DMS 273 (cell line): ENCODE results near the gene CCDC97.
"Not testable (repeated sequence)": the region's sequence is repeated elsewhere in the genome, so short reads cannot be mapped to it uniquely, and the experiment has no call there.

ENCODE experiments used
- DNase-seq: peaks from one replicate; lab custom pipeline; 2025; ENCODE audit not compliant: unreplicated experiment; lab: John Stamatoyannopoulos, UW

Gene CCDC97

DNA sequence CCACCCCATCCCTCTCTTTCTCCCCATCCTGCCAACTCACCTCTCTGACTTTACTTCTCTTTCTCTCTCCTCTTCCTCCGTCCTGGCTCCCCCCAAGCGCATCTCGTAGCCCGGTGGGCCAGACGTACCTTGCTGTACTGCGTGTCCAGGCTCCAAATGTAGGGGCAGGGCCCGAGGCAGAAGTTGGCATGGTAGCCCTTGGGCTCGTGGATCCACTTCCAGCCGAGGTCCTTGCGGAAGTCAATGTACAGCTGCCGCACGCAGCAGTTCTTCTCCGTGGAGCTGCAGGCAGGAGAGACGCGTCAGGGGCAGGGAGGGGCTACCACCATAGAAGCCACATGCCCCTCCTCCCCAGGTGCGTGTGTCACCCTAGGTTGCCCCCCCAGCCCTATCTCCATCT lies 22.0 kb downstream of the CCDC97 start:
- no peak for DNase-seq

DNA sequence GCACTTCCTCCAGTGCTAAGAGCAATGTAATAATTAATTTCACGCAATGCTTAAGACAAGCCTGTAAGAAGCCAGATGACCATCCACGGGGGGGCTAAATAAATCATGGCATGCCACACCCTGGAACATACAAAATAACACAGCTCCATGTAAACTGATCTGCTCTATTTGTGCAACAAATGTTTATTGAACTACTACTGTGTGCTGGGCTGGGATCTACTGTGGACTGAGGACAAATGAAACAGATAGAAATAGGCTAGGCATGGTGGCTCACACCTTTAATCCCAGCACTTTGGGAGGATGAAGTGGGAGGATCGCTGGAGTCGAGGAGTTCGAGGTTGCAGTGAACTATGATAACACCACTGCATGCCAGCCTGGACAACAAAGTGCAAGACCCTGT lies 22.5 kb downstream of the CCDC97 start:
- no peak for DNase-seq

DNA sequence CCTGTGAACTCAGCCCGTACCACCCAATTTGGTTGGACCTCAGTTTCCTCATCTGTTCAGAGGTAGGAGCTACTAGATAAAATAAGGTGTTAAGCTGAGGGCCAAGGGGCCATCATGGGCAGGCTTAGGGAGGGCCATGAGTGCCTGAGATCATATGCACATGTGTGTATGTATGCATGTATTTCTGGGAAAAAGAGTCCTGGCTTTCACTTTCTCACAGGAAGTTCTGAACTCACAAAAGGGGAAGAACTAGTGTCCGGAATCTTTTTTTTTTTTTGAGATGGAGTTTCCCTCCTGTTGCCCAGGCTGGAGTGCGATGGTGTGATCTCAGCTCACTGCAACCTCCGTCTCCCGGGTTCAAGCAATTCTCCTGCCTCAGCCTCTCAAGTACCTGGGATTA lies 24.8 kb downstream of the CCDC97 start:
- no peak for DNase-seq

DNA sequence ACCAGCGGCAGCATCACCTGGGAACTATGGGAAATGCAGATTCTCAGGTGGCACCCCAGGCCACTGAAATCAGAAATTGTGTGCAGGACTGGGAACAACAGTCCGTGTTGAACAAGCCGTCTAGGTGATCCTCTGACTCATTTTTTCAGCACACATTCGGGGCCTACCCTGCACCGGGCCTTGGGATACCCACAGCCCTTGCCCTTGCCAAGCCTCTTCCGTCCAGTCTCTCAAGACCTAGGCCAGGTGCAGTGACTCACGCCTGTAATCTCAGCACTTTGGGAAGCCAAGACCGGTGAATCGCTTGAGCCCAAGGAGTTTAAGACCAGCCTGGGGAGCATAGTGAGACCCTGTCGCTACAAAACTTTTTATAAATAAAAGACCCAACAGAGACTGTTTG lies 25.5 kb downstream of the CCDC97 start:
- DNase-seq: no peak

DNA sequence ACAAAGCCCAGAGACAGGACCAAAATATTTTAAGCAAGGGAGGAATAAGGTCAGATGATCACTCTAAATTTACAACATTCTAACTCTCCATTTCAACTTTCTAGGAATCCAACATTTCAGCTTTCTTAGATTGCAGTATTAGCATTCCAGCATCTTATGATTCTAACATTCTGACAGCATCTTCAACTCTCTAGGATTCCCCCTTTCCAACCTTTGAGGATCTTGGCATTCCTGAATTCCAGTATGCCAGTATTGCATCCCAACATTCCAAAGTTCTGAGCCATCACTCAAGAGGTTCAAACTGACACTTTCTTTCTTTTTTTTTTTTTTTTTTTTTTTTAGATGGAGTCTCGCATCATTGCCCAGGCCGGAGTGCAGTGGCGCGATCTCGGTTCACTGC lies 30.0 kb downstream of the CCDC97 start:
- no peak for DNase-seq

DNA sequence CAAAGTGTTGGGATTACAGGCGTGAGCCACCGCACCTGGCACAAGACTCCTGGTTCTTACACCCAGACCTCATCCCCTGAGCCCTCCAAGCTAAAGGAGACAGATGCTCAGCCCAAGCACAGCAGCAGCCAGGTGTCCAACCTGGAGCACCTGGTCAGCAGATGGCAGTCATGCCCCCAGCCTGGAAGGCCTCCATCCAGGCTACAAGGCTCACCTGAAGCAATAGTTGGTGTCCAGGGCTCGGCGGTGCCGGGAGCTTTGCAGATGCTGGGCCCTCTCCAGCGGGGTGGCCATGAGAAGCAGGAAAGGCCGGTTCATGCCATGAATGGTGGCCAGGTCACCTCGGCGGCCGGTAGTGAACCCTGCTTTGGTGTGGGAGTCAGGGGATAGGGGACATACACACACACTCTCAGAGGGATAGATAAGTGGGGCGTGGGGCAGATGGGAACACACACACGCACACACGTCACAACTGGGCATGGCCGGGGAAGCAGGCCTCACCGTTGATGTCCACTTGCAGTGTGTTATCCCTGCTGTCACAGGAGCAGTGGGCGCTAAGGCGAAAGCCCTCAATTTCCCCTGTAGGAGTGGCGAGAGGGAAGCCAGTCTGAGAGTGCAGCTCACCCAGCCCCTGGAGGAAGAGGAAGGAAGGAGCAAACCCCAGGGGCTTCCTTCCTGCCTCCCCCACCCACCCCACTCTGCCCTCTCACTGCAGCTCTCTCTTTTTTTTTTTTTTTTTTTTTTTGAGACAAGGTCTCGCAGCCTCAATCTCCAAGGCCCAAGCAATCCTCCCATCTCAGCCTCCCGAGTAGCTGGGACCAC lies 31.9 kb downstream of the CCDC97 start:
- no peak for DNase-seq

DNA sequence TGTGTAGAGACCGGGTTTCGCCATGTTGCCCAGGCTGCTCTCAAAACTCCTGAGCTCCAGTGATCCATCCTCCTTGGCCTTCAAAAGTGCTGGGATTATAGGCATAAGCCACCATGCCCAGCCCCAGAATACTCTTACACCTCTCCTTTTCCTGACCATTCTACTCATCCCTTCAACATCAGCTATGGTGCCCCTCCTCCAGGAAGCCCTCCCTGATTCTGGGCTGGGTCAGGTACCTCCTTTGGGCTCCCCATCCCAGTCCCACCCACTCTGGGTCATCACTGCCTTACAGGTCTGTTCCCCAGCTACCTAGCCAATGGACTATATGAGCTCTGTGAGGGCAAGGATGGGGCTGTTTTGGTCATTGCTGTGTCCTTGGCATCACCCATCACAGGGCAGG lies 34.2 kb downstream of the CCDC97 start:
- DNase-seq: no peak

DNA sequence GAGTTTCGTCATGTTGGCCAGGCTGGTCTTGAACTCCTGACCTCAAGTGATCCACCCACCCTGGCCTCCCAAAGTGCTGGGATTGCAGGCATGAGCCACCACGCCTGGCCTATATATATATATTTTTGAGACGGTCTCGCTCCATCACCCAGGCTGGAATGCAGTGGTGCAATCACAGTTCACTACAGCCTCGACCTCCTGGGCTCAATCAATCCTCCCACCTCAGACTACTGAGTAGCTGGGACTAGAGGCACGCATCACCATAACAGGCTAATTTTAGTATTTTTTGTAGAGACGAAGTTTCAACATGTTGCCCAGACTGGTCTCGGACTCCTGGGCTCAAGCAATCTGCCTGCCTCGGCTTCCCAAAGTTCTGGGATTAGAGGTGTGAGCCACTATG lies 36.9 kb downstream of the CCDC97 start:
- DNase-seq: not testable (repeated sequence)

DNA sequence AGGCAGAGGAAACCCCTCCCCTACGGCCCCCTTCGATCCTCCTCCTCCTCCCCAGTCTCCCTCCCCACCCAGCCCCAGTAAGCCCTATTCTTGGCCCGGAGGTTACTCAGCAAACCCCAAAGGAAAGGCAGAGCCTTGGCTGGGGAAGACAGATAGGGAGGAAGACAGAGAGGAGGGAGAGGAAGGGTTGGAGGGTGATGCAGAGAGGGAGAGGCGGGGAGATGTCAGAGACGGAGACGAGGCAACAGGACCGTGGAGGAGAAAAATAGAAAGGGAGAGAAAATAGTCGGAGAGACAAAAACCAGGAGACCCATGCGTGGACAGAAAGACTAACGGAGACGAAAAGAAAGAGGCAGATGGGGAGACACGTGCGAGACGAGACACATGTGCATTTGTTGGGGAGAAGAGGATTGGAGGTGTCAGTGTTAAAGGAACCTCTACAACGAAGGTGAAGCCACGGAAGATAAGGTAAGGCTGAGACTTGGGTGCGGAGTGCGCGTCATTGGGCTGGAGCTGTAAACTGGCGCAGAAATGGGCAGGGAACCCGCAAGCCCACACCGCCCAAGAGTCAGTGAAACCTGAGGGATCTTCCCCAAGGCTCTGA lies 40.9 kb downstream of the CCDC97 start:
- DNase-seq: peak; percentile 52

DNA sequence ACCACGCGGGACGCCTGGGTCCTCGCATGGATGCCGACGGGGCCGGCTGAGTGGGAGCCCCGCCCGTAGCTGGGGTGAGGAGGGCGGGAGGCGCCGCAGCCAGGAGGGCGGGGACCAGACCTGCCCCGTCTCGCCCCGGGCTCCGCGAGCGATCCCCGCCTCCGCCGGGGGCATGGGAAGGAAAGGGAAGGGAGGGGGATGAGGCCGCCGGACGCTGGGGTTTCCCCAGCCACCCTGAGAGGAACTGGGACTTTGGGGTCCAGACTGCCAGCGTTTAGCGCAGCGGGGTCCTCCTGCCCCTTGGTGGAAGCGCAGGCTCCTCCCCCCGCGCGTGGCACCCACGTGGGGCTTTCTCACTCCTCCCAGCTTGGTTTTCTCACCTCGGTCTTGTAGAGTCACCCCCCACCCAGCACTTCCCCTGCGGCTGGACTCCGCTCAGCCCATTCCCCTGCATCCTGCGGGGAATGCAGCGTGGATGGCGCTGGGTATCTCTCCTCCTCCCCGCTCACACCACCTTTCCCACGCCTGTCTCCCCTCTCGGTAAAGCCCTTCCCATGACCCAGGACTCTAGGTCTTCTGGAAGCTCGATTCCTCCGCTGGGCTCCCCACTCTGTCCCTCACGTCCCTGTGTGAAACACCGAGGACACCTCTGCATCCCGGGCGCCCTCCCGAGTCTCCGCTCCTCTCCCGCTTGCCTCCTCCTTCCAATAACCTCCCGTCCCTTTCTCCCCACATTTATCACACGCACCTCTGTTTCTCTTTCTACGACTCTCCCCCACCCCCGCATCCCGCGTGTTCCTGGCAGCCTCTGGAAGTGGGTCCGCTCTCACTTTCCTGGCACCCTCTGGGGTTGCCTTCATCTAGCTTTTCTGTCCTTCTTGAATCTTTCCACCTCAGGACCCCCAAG lies 41.6 kb downstream of the CCDC97 start:
- peak; percentile 74 for DNase-seq

DNA sequence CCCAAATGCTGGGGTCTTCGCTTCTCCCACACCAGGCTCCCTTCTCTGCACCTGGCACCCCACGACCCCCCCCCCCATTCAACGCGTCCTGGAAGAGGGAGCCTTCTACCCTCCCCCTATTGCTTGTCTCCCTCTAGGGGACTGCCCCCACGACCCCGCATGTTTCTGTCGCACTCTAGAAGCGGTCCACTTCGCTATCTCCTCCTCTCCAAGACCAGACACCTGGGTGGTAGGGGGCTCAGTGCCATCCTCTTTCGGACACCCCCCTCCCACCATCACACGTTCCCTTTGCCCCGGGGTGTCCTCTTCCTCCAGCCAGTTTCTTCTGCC lies 42.3 kb downstream of the CCDC97 start:
- no peak for DNase-seq

DNA sequence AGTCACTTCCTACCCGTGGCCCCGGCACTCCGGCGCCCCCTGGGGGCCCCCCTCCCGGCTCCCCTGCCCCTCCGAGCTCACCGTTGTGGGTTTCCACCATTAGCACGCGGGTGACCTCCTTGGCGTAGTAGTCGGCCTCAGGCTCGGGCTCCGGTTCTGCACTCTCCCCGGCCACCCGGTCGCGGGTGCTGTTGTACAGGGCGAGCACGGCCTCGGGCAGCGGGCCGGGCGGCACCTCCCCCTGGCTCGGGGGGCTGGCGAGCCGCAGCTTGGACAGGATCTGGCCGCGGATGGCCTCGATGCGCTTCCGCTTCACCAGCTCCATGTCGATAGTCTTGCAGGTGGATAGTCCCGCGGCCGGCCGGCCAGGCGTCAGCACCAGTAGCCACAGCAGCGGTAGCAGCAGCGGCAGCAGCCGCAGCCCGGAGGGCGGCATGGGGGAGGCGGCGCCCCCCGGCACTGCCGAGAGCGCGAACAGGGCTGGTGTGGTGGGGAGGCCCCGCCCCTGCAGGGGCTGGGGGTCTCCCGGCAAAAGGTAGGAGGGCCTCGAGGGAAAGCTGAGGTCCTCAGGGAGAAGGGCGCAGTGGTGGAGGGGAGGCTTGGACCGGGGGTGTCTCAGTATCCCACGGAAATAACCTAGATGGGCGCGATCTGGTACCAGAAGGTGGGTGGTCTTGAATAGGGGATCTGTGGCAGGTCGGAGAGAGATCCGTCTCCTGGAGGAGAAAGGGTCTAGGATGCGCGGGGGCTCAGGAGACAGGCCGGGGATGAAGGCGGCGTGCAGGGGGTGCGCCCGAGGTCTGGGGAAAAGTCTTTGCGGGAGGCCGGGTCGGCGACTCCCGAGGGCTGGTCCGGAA lies 42.9 kb downstream of the CCDC97 start:
- peak; percentile 78 for DNase-seq

DNA sequence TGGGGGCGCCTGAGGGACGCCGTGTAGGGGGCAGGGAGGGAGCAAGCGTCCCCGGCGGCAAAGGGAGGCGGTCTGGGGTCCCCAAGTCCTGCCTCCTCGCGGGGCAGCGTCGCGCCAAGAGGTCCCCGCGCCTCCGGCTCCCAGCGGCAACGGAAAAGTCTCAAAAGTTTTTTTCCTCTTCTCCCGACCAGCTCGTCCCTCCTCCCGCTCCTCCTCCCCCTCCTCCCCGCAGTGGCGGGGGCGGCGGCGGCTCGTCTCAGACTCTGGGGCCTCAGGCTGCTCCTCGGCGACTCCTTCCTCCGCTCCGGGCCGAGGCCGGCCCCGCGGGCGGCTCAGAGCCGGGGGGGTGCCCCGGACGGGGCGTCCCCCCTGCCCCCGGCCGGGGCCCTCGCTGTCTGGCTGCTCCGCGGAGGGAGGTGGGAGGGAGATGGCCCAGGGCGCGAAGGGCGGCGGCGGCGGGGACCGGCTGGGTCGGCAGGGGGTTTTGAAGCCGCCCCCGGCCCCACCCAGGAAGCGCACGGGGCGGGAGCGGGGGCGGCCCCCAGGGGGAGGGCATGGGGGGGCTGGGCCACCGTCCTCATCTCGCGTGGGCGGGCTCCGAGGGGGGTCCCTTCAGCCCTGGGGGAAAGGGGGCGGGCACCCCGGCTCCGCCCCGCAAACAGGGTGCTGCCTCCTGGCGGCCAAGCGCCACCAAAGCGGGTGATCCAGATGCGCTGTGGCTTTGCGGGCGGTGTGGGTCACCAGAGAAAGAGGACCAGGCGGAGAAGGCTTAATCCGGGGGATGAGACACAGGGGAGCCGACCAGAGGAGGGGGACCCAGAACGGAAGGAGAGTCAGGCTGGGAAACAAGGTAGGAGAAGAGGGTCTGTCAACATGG lies 43.7 kb downstream of the CCDC97 start, which contains the start of gene TGFB1:
TSS of gene TGFB1 (minus strand) at position 457 of the 877 bp plus-strand sequence. CDS start 878 bp downstream, outside the sequence.
- peak; percentile 81 for DNase-seq

DNA sequence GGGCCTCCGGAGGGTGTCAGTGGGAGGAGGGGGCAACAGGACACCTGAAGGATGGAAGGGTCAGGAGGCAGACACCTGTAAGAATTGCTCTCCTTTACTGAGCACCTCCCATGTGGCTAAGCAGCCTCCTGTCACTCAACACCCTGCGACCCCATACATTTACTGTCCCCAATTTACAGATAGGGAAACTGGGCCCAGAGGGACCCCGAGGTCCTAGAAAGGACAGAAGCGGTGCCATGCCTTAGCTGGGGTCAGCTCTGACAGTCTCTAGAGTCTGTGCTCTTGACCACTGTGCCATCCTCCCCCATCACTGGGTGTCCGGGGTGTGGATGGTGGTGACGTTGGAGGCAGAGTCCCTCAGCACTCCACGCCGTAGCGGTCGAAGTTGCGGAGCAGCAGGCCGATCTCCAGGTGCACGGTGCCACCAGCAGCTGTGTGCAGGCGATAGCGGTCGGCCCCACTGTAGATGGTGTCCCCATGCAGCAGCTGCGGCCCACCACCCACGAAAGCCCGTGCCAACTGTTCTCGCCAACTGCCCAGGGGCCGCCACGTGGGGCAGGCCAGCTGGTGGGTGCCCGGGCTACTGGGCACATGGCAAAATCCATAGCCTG lies 44.5 kb downstream of the CCDC97 start:
- DNase-seq: no peak

DNA sequence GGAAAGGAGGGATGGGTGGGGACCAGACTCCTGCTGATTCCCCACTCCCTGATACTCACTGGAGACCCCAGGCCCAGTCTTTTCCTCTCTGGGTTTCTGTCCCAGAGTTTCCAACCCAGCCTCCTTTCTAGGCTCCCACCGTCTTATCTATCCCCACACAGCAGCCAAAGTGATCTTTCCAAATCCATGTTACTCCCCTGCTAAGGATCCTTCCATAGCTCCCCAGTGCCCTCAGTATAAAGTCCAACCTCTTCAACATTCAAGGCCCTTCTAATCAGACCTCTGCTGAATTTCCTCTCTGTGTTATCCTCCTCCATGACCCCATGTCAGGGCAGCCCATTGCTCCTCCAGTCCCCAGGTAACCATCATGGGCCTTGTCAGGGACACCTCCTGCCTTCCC lies 45.1 kb downstream of the CCDC97 start:
- no peak for DNase-seq

DNA sequence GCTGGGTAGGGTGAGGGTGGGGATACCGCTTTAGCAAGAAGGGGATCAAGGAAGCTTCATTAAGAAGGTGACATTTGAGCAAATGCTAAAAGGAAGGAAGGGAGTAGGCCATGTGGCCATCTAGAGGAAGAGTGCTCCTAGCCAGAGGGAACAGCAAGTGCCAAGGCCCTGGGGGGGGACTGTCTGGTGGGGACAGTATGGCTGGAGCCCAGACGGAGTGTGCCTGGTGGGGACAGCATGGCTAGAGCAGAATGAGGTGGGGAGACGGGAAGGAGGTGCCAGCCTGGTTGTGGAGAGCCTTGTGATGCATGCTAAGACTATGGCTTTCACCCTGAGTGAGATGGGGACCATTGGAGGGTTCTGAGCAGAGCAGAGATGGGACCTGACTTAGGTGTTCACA lies 45.8 kb downstream of the CCDC97 start:
- no peak for DNase-seq

DNA sequence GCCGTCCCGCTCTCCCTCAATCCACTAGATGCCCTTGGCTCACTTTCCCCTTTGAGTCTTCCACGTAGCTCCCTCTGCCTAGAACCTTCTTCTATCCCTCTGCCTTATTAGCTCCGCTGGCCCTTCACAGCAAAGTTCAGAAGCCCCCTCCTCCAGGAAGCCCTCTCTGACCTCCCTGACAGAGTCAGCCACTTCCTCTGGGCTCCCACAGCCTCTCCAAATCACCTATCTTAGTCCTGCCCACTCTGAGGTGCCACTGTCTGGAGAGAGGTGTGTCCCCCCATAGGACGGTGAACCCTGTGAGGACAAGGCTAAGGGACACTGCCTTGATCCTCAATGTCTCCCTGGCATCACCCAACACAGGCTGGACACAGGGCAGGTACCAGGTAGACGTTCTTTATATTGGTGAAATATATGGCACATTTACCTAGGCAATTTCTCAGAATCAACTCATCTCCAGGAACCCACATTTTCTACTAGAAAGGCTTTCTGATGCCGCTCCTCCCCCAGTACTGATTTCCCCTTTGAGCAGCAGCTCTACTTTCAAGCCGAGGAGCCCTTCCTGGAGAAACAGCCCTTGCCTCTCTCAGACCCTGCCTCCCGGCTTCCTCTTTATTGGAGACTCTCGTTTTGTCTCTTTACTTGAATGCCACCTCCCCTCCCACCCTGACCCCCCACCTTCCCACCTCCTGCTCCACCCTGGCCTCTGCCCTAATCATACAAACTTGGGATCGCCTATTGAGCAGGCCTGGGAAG lies 47.2 kb downstream of the CCDC97 start:
- no peak for DNase-seq

DNA sequence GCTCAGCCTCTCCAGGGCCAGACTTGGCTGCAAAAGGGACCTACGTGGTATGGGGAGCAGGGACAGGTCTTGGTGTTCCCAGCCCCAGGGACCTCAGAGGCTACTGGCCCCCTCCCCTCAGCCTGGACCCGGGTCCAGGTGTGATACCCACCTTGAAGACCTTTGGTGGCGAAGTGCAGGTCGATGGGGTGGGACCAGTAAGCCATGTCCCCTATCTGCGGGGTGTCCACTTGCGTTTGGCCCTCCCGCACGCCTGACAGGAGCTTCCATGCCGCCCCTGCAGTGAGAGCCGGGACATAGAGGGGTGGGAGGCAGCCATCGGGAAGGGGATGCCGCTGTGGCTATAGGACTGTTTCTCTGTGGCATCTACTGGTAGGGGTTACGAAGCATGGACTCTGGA lies 47.8 kb downstream of the CCDC97 start:
- DNase-seq: no peak

DNA sequence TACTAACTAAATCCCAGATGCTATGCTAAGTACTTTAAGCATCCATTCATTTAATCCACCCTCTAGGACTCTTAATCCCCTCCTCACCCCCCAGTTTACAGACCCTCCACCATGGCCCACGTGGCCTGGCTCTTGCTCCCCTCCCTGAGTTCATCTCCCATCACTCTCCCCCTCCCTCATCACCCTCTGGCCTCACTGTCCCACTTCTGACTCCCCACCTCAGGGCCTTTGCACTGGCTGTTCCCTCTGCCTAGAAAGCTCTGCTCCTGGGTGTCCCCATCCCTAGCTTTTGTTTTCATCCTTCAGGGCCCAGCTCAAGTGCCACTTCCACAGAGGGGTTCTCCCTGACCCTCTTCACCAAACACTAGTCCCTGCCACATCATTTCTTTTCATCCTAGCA lies 49.8 kb downstream of the CCDC97 start:
- DNase-seq: no peak
